Measurements from ENCODE around the gene MOG. TPM values are rescaled to one million over a fixed set of nuclear protein-coding genes. Genes with fewer than 3 reads are reported as not detected.

MOG gene
- total RNA-seq, 1 experiment from 2014 or later: 0.55 TPM

DNA sequence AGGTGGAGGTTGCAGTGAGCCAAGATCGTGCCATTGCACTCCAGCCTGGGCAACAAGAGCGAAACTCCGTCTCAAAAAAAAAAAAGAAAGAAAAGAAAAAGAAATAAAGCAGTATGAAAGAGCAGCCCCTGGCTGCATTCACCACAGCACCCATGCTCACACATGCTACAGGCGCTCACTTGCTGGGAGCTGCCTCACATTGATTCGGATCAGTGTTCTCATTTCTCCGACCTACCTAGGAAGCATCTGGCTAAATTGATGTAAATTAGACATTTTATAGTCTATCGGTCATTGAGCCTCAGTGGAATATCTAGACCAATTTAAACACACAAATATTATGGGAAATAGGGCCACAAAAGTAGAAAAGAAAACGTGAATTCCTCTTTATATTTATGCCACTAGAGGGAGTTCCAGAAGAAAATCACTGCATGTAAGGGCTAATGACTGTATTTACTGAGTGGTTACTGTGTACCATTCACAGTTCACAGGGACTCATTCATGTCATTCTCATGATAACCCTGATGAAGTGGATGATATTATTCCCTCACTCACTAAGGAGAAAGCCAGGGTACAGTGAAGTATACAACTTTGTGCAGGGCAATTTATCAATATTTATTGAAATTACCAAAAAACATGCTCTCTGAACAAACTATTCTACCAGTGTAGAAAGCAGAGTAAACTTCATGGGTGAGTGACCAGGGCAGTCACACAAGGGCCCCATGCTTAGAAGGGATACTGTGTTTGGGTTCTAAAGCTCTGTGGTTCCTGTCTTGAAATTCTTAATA is 5.3 kb upstream of the MOG start:
- TF ChIP-seq, protein P1, sequence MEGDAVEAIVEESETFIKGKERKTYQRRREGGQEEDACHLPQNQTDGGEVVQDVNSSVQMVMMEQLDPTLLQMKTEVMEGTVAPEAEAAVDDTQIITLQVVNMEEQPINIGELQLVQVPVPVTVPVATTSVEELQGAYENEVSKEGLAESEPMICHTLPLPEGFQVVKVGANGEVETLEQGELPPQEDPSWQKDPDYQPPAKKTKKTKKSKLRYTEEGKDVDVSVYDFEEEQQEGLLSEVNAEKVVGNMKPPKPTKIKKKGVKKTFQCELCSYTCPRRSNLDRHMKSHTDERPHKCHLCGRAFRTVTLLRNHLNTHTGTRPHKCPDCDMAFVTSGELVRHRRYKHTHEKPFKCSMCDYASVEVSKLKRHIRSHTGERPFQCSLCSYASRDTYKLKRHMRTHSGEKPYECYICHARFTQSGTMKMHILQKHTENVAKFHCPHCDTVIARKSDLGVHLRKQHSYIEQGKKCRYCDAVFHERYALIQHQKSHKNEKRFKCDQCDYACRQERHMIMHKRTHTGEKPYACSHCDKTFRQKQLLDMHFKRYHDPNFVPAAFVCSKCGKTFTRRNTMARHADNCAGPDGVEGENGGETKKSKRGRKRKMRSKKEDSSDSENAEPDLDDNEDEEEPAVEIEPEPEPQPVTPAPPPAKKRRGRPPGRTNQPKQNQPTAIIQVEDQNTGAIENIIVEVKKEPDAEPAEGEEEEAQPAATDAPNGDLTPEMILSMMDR (IDR thresholded peaks at IDR 0.05): peak; percentile 49
- TF ChIP-seq, protein P2, sequence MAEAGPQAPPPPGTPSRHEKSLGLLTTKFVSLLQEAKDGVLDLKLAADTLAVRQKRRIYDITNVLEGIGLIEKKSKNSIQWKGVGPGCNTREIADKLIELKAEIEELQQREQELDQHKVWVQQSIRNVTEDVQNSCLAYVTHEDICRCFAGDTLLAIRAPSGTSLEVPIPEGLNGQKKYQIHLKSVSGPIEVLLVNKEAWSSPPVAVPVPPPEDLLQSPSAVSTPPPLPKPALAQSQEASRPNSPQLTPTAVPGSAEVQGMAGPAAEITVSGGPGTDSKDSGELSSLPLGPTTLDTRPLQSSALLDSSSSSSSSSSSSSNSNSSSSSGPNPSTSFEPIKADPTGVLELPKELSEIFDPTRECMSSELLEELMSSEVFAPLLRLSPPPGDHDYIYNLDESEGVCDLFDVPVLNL (CRISPR knock-in tag; IDR thresholded peaks at IDR 0.05; ENCODE audit: borderline replicate concordance, low read depth): no peak
- DNase-seq (ENCODE audit: low spot score) (no peak), ATAC-seq (no peak)
- peak overlapping the region; percentile 67; the same call in 1 of the 2 replicates for H3K27ac Mint-ChIP-seq
- H3K36me3 Mint-ChIP-seq: no peaks in the 10 kb centered on the region
- H3K4me1 Mint-ChIP-seq: peaks cover 50% of the 10 kb centered on the region
- H3K27me3 Mint-ChIP-seq (ENCODE audit: low read depth): no peaks in the 10 kb centered on the region
- ChIA-PET POLR2A (interaction anchor here (0.6 to 0.7 kb wide), 2 partner anchors 16 to 32 kb away, joined by 3 to 4 read pairs; no protein-coding TSS in a partner anchor), CTCF (interaction anchor here (0.6 to 12.0 kb wide), 16 partner anchors 9 to 1120 kb away, joined by 3 to 531 read pairs (median 39); partner anchors contain the start of genes GABBR1, MOG and ZFP57)
- H3K4me3 Mint-ChIP-seq: no peak overlapping the region
- no peaks in the 10 kb centered on the region for H3K9me3 Mint-ChIP-seq

DNA sequence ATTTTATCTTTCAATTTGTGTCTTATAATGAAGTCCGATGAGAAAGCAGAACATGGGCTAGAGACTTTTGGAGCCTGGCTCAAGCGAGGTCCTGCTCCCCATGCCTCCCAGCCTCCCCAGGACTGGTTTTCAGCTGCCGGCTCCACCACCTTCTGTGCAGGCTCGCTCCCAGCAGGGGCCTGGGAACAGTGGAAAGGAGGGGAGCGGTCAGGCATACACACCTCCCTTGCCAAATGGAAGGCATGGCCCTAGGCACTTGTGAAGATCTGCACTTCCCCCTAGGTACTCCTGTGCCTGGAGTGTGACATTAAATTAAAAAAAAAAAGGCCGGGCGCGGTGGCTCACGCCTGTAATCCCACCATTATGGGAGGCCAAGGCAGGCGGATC is 4.7 kb upstream of the MOG start:
- Mint-ChIP-seq H3K27me3 (ENCODE audit: low read depth) (no peaks in the 10 kb centered on the region), H3K9me3 (no peaks in the 10 kb centered on the region), H3K4me1 (peaks cover 56% of the 10 kb centered on the region), H3K27ac (no peak overlapping the region), H3K36me3 (no peaks in the 10 kb centered on the region), H3K4me3 (no peak overlapping the region)
- DNase-seq (ENCODE audit: low spot score): no peak
- POLR2A ChIA-PET: no interaction called here
- no peak for ATAC-seq
- CTCF ChIA-PET: interaction anchor here (2.2 to 12.0 kb wide), 10 partner anchors 8 to 182 kb away, joined by 10 to 531 read pairs (median 68); partner anchors contain the start of genes GABBR1, MOG and ZFP57
- TF ChIP-seq ZNF121 (CRISPR knock-in tag; IDR thresholded peaks at IDR 0.05) (no peak), ZNF317 (CRISPR knock-in tag; IDR thresholded peaks at IDR 0.05; ENCODE audit: borderline replicate concordance, low read depth) (no peak), ETV6 (CRISPR knock-in tag; IDR thresholded peaks at IDR 0.05) (no peak), SMAD3 (CRISPR knock-in tag; IDR thresholded peaks at IDR 0.05; ENCODE audit: borderline replicate concordance) (no peak), CREB1 (CRISPR knock-in tag; IDR thresholded peaks at IDR 0.05) (no peak), GABPB1 (CRISPR knock-in tag; IDR thresholded peaks at IDR 0.05) (no peak)
- TF ChIP-seq, protein P3, sequence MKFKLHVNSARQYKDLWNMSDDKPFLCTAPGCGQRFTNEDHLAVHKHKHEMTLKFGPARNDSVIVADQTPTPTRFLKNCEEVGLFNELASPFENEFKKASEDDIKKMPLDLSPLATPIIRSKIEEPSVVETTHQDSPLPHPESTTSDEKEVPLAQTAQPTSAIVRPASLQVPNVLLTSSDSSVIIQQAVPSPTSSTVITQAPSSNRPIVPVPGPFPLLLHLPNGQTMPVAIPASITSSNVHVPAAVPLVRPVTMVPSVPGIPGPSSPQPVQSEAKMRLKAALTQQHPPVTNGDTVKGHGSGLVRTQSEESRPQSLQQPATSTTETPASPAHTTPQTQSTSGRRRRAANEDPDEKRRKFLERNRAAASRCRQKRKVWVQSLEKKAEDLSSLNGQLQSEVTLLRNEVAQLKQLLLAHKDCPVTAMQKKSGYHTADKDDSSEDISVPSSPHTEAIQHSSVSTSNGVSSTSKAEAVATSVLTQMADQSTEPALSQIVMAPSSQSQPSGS (CRISPR knock-in tag; IDR thresholded peaks at IDR 0.05; ENCODE audit: borderline replicate concordance, low read depth): no peak
- TF ChIP-seq, protein P4, sequence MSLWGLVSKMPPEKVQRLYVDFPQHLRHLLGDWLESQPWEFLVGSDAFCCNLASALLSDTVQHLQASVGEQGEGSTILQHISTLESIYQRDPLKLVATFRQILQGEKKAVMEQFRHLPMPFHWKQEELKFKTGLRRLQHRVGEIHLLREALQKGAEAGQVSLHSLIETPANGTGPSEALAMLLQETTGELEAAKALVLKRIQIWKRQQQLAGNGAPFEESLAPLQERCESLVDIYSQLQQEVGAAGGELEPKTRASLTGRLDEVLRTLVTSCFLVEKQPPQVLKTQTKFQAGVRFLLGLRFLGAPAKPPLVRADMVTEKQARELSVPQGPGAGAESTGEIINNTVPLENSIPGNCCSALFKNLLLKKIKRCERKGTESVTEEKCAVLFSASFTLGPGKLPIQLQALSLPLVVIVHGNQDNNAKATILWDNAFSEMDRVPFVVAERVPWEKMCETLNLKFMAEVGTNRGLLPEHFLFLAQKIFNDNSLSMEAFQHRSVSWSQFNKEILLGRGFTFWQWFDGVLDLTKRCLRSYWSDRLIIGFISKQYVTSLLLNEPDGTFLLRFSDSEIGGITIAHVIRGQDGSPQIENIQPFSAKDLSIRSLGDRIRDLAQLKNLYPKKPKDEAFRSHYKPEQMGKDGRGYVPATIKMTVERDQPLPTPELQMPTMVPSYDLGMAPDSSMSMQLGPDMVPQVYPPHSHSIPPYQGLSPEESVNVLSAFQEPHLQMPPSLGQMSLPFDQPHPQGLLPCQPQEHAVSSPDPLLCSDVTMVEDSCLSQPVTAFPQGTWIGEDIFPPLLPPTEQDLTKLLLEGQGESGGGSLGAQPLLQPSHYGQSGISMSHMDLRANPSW (CRISPR knock-in tag; conservative IDR thresholded peaks at IDR 0.05; ENCODE audit: low read depth): no peak
- TF ChIP-seq, protein P5, sequence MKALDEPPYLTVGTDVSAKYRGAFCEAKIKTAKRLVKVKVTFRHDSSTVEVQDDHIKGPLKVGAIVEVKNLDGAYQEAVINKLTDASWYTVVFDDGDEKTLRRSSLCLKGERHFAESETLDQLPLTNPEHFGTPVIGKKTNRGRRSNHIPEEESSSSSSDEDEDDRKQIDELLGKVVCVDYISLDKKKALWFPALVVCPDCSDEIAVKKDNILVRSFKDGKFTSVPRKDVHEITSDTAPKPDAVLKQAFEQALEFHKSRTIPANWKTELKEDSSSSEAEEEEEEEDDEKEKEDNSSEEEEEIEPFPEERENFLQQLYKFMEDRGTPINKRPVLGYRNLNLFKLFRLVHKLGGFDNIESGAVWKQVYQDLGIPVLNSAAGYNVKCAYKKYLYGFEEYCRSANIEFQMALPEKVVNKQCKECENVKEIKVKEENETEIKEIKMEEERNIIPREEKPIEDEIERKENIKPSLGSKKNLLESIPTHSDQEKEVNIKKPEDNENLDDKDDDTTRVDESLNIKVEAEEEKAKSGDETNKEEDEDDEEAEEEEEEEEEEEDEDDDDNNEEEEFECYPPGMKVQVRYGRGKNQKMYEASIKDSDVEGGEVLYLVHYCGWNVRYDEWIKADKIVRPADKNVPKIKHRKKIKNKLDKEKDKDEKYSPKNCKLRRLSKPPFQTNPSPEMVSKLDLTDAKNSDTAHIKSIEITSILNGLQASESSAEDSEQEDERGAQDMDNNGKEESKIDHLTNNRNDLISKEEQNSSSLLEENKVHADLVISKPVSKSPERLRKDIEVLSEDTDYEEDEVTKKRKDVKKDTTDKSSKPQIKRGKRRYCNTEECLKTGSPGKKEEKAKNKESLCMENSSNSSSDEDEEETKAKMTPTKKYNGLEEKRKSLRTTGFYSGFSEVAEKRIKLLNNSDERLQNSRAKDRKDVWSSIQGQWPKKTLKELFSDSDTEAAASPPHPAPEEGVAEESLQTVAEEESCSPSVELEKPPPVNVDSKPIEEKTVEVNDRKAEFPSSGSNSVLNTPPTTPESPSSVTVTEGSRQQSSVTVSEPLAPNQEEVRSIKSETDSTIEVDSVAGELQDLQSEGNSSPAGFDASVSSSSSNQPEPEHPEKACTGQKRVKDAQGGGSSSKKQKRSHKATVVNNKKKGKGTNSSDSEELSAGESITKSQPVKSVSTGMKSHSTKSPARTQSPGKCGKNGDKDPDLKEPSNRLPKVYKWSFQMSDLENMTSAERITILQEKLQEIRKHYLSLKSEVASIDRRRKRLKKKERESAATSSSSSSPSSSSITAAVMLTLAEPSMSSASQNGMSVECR (CRISPR knock-in tag; IDR thresholded peaks at IDR 0.05; ENCODE audit: borderline replicate concordance): no peak
- TF ChIP-seq, protein P6, sequence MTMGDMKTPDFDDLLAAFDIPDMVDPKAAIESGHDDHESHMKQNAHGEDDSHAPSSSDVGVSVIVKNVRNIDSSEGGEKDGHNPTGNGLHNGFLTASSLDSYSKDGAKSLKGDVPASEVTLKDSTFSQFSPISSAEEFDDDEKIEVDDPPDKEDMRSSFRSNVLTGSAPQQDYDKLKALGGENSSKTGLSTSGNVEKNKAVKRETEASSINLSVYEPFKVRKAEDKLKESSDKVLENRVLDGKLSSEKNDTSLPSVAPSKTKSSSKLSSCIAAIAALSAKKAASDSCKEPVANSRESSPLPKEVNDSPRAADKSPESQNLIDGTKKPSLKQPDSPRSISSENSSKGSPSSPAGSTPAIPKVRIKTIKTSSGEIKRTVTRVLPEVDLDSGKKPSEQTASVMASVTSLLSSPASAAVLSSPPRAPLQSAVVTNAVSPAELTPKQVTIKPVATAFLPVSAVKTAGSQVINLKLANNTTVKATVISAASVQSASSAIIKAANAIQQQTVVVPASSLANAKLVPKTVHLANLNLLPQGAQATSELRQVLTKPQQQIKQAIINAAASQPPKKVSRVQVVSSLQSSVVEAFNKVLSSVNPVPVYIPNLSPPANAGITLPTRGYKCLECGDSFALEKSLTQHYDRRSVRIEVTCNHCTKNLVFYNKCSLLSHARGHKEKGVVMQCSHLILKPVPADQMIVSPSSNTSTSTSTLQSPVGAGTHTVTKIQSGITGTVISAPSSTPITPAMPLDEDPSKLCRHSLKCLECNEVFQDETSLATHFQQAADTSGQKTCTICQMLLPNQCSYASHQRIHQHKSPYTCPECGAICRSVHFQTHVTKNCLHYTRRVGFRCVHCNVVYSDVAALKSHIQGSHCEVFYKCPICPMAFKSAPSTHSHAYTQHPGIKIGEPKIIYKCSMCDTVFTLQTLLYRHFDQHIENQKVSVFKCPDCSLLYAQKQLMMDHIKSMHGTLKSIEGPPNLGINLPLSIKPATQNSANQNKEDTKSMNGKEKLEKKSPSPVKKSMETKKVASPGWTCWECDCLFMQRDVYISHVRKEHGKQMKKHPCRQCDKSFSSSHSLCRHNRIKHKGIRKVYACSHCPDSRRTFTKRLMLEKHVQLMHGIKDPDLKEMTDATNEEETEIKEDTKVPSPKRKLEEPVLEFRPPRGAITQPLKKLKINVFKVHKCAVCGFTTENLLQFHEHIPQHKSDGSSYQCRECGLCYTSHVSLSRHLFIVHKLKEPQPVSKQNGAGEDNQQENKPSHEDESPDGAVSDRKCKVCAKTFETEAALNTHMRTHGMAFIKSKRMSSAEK (CRISPR knock-in tag; IDR thresholded peaks at IDR 0.05; ENCODE audit: borderline replicate concordance): no peak
- TF ChIP-seq, protein P7, sequence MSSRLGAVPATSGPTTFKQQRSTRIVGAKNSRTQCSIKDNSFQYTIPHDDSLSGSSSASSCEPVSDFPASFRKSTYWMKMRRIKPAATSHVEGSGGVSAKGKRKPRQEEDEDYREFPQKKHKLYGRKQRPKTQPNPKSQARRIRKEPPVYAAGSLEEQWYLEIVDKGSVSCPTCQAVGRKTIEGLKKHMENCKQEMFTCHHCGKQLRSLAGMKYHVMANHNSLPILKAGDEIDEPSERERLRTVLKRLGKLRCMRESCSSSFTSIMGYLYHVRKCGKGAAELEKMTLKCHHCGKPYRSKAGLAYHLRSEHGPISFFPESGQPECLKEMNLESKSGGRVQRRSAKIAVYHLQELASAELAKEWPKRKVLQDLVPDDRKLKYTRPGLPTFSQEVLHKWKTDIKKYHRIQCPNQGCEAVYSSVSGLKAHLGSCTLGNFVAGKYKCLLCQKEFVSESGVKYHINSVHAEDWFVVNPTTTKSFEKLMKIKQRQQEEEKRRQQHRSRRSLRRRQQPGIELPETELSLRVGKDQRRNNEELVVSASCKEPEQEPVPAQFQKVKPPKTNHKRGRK (CRISPR knock-in tag; IDR thresholded peaks at IDR 0.05; ENCODE audit: borderline replicate concordance): no peak
